Neural progenitor cell (in vitro differentiated cells): ENCODE results near the gene TMEM183A. TPM values are rescaled to one million over a fixed set of nuclear protein-coding genes. Genes with fewer than 3 reads are reported as not detected.
A peak's percentile ranks its signal among the peaks of the same experiment; 100 is the strongest.

ENCODE experiments used
- DNase-seq: peaks from one replicate; pipeline ENCODE4 v3.0.0-alpha.2; 2016; ENCODE audit warnings: low spot score
- H2AFZ ChIP-seq: fragments of 200-600 bp; sonication (generic); replicated peaks from 2 replicates; pipeline ENCODE4 v1.6.1; 2016; ENCODE audit warnings: antibody characterized with exemption
- H3F3A ChIP-seq: fragments of 200-600 bp; sonication (generic); 2 replicates; pipeline ENCODE4 v1.6.1; 2016; ENCODE audit warnings: antibody characterized with exemption, low read depth
- H3K27ac ChIP-seq: fragments of 200-600 bp; sonication (generic); 2 replicates; pipeline ENCODE4 v1.5.1; 2016; ENCODE audit warnings: mild to moderate bottlenecking
- H3K27me3 ChIP-seq: fragments of 200-600 bp; sonication (generic); 2 replicates; pipeline ENCODE4 v1.6.1; 2016; ENCODE audit warnings: mild to moderate bottlenecking, moderate library complexity
- H3K36me3 ChIP-seq: fragments of 200-600 bp; sonication (generic); 2 replicates; pipeline ENCODE4 v1.5.1; 2016
- H3K4me1 ChIP-seq: fragments of 200-600 bp; sonication (generic); 2 replicates; pipeline ENCODE4 v1.6.1; 2016; ENCODE audit warnings: mixed run types
- H3K4me2 ChIP-seq: fragments of 200-600 bp; sonication (generic); 2 replicates; pipeline ENCODE4 v1.6.1; 2016
- H3K4me3 ChIP-seq: fragments of 200-600 bp; sonication (generic); 2 replicates; pipeline ENCODE4 v1.5.1; 2016
- H3K79me2 ChIP-seq: fragments of 200-600 bp; sonication (generic); 2 replicates; pipeline ENCODE4 v1.6.1; 2016; ENCODE audit warnings: low read depth
- H3K9ac ChIP-seq: fragments of 200-600 bp; sonication (generic); 2 replicates; pipeline ENCODE4 v1.6.1; 2016
- H3K9me3 ChIP-seq: fragments of 200-600 bp; sonication (generic); 2 replicates; pipeline ENCODE4 v1.5.1; 2016; ENCODE audit warnings: low read depth
- H4K20me1 ChIP-seq: fragments of 200-600 bp; sonication (generic); 2 replicates; pipeline ENCODE4 v1.6.1; 2016; ENCODE audit warnings: low read depth
- H3K27ac Mint-ChIP-seq: 3 replicates; pipeline ENCODE4 v1.8.0; 2021; ENCODE audit warnings: mixed read lengths
- H3K27me3 Mint-ChIP-seq: 2 replicates; pipeline ENCODE4 v1.8.0; 2022; ENCODE audit warnings: low read depth, mild to moderate bottlenecking, inconsistent platforms, moderate library complexity, mixed read lengths; ENCODE audit not compliant: insufficient read depth
- H3K36me3 Mint-ChIP-seq: 3 replicates; pipeline ENCODE4 v1.8.0; 2021; ENCODE audit warnings: mixed read lengths
- H3K4me1 Mint-ChIP-seq: 3 replicates; pipeline ENCODE4 v1.8.0; 2021; ENCODE audit warnings: mixed read lengths
- H3K4me3 Mint-ChIP-seq: 3 replicates; pipeline ENCODE4 v1.8.0; 2021; ENCODE audit warnings: mild to moderate bottlenecking, moderate library complexity, mixed read lengths
- H3K9me3 Mint-ChIP-seq: 3 replicates; pipeline ENCODE4 v1.8.0; 2020; ENCODE audit warnings: mixed read lengths
- EZH2 ChIP-seq: fragments of 200-600 bp; sonication (generic); IDR thresholded peaks from 2 replicates; pipeline ENCODE4 v1.6.1; 2017; ENCODE audit warnings: antibody characterized with exemption, mild to moderate bottlenecking, moderate library complexity
- EZH2phosphoT487 ChIP-seq: fragments of 200-600 bp; sonication (generic); IDR thresholded peaks from 2 replicates; pipeline ENCODE4 v1.6.1; 2017; ENCODE audit warnings: antibody characterized with exemption
- total RNA-seq: library from RNA; depleted of rRNA; stranded (reverse); fragments of >200 nt; gene quantifications from 2 replicates; pipeline ENCODE4 v1.2.3, GENCODE V29; 2015; ENCODE audit warnings: low replicate concordance
- TF ChIP-seq, protein P1 (sequence below): fragments of 200-600 bp; sonication (generic); IDR thresholded peaks from 2 replicates; pipeline ENCODE4 v1.5.1; 2017; ENCODE audit warnings: antibody characterized with exemption, mild to moderate bottlenecking

Gene TMEM183A
- total RNA-seq, 1 donor from 2014 or later, result 92.4 TPM

DNA sequence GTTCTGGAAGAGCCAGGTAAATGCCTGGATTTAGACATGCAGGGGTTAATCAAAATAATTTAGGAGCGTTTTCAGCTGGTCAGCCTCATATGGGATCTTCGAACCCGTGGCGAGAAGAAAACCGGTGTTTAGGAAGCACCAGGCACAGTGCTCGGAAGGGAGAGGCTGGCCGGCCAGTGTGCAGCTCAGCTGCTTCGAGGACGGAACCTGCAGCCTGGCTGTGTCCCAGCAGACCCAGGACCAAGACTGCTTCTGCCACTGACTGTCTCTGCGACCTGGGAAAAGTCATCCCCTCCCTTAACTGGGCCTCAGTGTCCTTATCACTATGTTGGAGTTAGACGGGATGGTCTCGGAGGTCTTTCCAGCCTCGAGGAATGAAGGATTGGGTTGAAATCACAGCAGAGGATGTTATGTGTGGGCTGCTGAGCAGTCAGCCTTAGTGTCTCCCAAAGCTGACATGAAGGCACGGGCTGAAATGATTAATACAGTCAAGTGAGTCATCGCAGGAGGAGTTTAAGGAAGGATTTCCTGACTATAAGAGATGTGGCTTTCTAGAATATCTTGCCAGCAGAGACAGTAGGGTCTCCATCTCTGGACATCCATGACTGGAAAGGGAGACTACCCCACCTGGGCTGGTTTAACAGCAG is 39.9 kb downstream of the TMEM183A start:
- Histone ChIP-seq H3K9me3 (no peaks in the 10 kb centered on the region), H2AFZ (no peak overlapping the region), H3K79me2 (no peaks in the 10 kb centered on the region), H3K36me3 (no peaks in the 10 kb centered on the region), H3F3A (no peaks in the 10 kb centered on the region), H3K4me1 (peaks cover 6% of the 10 kb centered on the region), H3K4me3 (no peak overlapping the region), H3K4me2 (no peak overlapping the region), H3K9ac (no peak overlapping the region), H3K27me3 (no peaks in the 10 kb centered on the region), H4K20me1 (no peaks in the 10 kb centered on the region), H3K27ac (no peak overlapping the region)
- no peak for DNase-seq
- no peak overlapping the region for H3K27ac Mint-ChIP-seq
- peaks cover 24% of the 10 kb centered on the region for H3K36me3 Mint-ChIP-seq
- H3K4me3 Mint-ChIP-seq, result no peak overlapping the region
- TF ChIP-seq, protein P1, sequence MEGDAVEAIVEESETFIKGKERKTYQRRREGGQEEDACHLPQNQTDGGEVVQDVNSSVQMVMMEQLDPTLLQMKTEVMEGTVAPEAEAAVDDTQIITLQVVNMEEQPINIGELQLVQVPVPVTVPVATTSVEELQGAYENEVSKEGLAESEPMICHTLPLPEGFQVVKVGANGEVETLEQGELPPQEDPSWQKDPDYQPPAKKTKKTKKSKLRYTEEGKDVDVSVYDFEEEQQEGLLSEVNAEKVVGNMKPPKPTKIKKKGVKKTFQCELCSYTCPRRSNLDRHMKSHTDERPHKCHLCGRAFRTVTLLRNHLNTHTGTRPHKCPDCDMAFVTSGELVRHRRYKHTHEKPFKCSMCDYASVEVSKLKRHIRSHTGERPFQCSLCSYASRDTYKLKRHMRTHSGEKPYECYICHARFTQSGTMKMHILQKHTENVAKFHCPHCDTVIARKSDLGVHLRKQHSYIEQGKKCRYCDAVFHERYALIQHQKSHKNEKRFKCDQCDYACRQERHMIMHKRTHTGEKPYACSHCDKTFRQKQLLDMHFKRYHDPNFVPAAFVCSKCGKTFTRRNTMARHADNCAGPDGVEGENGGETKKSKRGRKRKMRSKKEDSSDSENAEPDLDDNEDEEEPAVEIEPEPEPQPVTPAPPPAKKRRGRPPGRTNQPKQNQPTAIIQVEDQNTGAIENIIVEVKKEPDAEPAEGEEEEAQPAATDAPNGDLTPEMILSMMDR, result no peak
- TF ChIP-seq EZH2 (no peak), EZH2phosphoT487 (no peak)
- peaks cover 28% of the 10 kb centered on the region for H3K4me1 Mint-ChIP-seq
- peaks cover 5% of the 10 kb centered on the region for H3K27me3 Mint-ChIP-seq
- H3K9me3 Mint-ChIP-seq, result no peaks in the 10 kb centered on the region

DNA sequence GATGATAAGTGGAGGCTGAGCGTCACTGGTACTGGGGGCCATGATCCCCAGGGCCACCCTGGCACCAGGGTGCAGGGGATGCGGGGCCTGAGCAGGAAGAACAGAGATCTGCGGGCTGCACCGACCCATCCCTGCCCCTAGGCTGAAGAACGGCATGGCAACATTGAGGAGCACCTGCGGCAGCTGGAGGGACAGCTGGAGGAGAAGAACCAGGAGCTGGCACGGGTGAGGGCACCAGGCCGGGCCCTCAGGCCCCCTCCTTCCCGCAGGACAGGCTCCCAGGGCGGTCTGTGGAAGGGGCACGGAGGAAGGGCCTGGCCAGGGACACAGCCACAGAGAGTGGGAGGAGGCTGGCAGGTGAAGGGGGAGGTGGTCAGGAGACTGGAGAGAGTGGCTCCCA is 40.9 kb downstream of the TMEM183A start:
- DNase-seq, result no peak
- peaks cover 22% of the 10 kb centered on the region for H3K36me3 Mint-ChIP-seq
- H3K27ac Mint-ChIP-seq, result peak overlapping the region; percentile 51
- H3K9me3 Mint-ChIP-seq, result no peaks in the 10 kb centered on the region
- H3K4me3 ChIP-seq, result no peak overlapping the region
- peaks cover 5% of the 10 kb centered on the region for H3K27me3 Mint-ChIP-seq
- H3F3A ChIP-seq, result no peaks in the 10 kb centered on the region
- no peak overlapping the region for H2AFZ ChIP-seq
- H3K27ac ChIP-seq, result no peak overlapping the region
- no peak overlapping the region for H3K4me2 ChIP-seq
- peak overlapping the region; percentile 19 for H3K4me3 Mint-ChIP-seq
- no peaks in the 10 kb centered on the region for H3K79me2 ChIP-seq
- peaks cover 35% of the 10 kb centered on the region for H3K4me1 Mint-ChIP-seq
- no peaks in the 10 kb centered on the region for H3K9me3 ChIP-seq
- TF ChIP-seq EZH2phosphoT487 (no peak), EZH2 (no peak)
- TF ChIP-seq, protein P1, result peak; percentile 3
- H3K4me1 ChIP-seq, result peaks cover 6% of the 10 kb centered on the region
- H3K9ac ChIP-seq, result no peak overlapping the region
- H3K36me3 ChIP-seq, result no peaks in the 10 kb centered on the region
- no peaks in the 10 kb centered on the region for H4K20me1 ChIP-seq
- no peaks in the 10 kb centered on the region for H3K27me3 ChIP-seq

DNA sequence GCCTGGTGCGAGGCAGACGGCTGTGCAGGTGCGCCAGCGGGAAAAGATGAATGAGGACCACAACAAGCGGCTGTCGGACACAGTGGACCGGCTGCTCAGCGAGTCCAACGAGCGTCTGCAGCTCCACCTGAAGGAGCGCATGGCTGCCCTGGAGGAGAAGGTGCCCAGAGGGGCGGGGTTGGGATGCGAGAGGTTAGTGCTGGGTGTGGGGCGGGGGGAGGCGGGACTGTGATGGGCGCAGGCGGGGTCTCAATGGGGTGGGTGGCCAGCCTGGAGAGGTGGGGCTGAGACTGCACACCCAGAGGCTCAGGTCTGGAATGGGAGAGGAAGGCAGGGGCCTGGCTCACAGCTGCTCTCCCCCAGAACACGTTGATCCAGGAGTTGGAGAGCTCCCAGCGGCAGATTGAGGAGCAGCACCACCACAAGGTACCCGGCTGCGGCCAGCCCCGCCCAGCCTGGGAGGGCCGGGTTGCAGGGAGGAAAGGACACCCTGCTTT is 41.4 kb downstream of the TMEM183A start:
- H3K27ac Mint-ChIP-seq, result no peak overlapping the region
- no peaks in the 10 kb centered on the region for H3K9me3 ChIP-seq
- H3K4me2 ChIP-seq, result no peak overlapping the region
- H3K27me3 Mint-ChIP-seq, result peaks cover 5% of the 10 kb centered on the region
- no peaks in the 10 kb centered on the region for H3K9me3 Mint-ChIP-seq
- H3K9ac ChIP-seq, result no peak overlapping the region
- no peaks in the 10 kb centered on the region for H3F3A ChIP-seq
- H3K4me3 ChIP-seq, result no peak overlapping the region
- no peak overlapping the region for H2AFZ ChIP-seq
- H3K4me1 Mint-ChIP-seq, result peaks cover 35% of the 10 kb centered on the region
- H3K27me3 ChIP-seq, result no peaks in the 10 kb centered on the region
- no peaks in the 10 kb centered on the region for H4K20me1 ChIP-seq
- no peak overlapping the region for H3K4me3 Mint-ChIP-seq
- DNase-seq, result peak; percentile 81
- no peaks in the 10 kb centered on the region for H3K36me3 ChIP-seq
- no peaks in the 10 kb centered on the region for H3K79me2 ChIP-seq
- H3K27ac ChIP-seq, result no peak overlapping the region
- TF ChIP-seq, protein P1, result peak; percentile 44
- TF ChIP-seq EZH2, result no peak
- H3K4me1 ChIP-seq, result peaks cover 8% of the 10 kb centered on the region
- H3K36me3 Mint-ChIP-seq, result peaks cover 19% of the 10 kb centered on the region
